HG02763 (cell line): ENCODE measurements around the gene CCDC102A.
A peak's percentile ranks its signal among the peaks of the same experiment; 100 is the strongest.
"Not testable (repeated sequence)": the region's sequence is repeated elsewhere in the genome, so short reads cannot be mapped to it uniquely, and the experiment has no call there.

Experiments used
- ATAC-seq: cut with Tn5 transposase; IDR thresholded peaks from one replicate; pipeline ENCODE4 v1.9.1; 2021; ENCODE audit warnings: mild to moderate bottlenecking, moderate library complexity; ENCODE audit not compliant: unreplicated experiment

CCDC102A gene

DNA sequence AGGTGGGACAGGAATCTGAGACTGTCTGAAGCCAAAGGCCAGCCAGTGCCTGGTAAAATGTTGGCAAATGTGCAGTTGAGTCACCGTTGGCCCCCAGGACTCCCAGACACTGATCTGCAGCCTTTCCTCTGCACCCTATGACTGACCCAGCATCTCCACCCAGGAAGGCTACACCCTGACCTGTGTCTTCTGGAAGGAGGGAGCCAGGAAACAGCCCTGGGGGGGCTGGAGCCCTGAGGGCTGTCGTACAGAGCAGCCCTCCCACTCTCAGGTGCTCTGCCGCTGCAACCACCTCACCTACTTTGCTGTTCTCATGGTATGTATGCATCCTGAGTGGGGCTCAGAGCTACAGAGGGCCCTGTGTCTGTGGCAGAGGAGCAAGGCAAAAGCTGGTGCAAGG, 30.1 kb upstream of the CCDC102A start:
- no peak for ATAC-seq

DNA sequence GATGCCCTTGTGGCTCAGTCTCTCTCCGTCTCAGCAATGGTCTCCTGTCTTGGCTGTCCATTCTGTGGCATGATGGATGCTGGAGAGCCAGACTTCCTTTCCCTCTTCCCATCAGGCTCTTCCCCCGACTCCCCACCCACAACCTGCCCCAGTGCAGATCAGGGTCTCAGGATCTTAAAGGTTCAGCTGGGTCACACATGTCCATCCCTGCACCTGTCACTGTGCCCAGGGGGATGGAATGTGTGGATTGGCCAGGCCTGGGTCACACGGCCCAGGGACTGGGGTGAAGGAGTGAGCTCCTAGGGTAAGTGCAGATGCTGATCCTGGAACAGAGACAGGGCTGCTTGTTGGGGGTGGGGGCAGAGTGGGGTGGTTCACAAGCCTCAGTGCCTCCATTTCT, 29.1 kb upstream of the CCDC102A start:
- ATAC-seq, result no peak

DNA sequence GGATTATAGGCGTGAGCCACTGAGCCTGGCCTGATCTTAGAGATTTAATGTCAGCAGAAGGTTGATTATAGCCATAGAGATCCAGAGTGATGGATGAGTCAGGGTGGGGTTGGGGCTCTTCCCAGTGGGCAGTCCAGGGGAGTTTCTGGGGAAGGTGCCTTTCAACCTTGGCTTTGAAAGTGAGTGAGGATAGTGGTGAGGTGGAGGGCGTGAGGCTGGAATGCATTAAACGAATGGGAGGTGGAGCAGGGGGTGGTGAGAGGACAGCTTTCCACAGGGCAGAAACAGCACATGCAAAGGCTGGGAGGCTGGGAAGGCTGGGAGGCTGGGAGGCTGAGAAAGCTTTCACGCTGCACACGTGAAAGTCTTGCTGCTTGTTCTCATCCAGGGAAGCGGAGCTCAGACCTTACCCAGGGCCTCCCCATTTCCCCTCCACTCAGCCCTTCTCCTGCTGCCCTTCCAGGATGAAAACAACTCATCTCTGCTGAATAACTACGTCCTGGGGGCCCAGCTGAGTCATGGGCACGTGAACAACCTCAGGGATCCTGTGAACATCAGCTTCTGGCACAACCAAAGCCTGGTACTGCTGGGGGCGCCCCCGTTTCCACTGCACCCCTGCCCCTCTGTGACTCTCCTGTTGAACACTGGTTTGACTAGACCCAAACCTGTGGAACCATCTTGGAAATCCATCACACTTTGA, 28.4 kb upstream of the CCDC102A start:
- no peak for ATAC-seq

DNA sequence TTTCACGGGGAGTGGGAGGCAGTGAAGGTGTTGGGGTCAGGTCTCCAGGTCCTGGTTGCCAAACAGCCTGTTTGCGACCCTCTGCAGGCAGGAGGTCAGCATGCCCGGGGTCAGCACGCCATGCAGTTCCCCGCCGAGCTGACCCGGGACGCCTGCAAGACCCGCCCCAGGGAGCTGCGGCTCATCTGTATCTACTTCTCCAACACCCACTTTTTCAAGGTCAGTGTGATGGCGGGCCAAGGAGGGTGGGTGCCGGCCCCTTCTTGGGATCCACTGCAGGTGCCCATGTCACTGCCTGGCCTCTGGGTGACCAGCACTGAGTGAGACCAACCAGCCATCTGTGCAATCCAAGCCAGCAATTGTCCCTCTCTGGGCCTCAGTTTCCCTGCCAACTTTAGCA, 27.4 kb upstream of the CCDC102A start:
- ATAC-seq, result no peak

DNA sequence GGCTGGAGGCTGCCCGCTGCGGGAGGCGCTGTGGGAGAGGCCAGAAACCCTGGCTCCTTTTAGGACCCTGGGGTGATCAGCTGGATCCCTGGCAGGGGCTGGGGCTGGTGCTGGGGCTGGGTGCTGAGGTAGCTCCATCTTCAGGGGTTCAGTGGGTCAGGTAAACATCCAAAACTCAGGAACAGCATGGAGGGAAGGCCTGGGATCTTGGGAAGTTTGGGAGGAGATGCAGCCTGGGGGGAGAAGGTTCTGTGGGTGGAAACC, 27.0 kb upstream of the CCDC102A start:
- ATAC-seq, result no peak

DNA sequence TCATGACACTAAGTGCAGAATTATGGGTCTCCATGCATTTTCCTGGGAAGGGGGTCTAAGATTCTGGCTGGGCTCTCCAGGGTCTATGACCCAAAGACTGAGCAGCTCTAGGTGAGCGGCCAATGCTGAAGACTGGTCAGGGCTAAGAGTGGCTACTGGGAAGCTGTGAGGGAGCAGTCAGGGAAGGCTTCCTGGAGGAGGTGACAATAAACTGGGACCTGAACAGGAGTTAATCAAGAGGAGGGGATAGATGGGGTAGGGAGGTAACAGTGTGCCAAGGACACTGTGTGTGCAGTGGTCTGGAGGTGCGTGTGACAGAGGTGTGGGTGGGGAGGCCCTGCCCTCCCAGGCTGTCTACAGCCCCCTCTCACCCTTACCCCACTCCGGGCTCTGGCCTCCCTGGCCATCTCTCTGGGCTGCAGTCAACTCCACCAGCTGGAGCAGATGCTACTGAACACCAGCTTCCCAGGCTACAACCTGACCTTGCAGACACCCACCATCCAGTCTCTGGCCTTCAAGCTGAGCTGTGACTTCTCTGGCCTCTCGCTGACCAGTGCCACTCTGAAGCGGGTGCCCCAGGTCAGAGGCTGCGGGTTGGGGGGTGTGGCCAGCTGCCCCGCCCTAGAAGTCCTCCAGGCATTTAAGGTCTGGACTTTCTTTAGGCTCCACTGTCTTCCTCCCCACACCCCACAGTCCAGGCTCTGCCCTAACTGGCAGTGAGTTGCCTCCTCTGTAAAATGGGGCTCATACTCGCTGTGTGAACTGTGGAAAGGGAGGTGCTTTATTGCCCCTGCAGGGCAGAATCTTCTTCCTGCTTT, 26.5 kb upstream of the CCDC102A start:
- no peak for ATAC-seq

DNA sequence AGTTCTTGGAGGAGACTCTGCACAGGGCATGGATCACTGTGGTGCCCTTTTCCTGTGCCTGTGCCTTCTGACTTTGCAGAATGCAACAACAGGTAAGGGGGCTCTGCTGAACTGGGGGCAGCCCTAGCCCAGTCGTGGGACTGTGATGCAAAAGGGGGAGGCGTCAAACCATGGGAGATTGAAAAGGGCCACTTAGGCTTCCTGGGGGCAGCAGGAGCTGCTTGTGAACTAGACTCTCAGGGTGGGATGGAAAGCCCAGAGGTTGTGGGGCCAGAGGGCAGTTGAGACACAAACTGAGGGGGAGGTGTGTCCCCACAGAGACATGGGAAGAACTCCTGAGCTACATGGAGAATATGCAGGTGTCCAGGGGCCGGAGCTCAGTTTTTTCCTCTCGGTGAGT, 25.7 kb upstream of the CCDC102A start:
- ATAC-seq, result no peak

DNA sequence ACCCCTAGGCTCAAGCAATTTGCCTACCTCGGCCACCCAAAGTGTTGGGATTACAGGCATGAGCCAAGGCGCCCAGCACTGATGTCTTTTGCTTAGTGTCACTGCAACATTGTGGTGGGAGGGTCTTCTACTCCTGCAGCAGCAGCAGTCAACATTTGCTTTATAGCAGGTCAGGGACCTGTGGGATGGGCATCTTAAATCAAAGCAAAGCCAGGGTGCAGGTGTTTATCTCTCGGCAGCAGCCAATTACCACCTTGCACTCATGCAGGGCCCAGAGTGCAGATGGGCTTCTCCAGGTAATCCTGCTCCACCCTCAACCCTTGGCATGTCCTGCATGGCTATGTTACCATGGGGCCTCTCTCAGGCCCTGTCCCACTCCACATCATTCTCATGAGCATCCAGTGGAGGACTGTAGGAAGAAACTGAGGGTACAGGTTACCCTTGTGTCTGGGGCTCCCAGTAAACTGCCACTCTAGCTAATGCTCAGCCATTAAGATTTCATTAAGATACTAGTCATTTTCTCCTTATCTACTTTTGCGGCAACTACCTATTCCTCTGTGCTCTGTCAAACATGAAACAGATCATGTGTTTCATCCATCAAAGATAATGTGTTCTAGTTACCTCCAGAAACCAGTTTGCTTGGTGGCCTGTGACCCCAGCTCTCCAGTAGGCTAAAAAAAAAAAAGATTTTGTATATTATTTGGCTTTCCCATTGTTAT, 22.9 kb upstream of the CCDC102A start:
- no peak for ATAC-seq

DNA sequence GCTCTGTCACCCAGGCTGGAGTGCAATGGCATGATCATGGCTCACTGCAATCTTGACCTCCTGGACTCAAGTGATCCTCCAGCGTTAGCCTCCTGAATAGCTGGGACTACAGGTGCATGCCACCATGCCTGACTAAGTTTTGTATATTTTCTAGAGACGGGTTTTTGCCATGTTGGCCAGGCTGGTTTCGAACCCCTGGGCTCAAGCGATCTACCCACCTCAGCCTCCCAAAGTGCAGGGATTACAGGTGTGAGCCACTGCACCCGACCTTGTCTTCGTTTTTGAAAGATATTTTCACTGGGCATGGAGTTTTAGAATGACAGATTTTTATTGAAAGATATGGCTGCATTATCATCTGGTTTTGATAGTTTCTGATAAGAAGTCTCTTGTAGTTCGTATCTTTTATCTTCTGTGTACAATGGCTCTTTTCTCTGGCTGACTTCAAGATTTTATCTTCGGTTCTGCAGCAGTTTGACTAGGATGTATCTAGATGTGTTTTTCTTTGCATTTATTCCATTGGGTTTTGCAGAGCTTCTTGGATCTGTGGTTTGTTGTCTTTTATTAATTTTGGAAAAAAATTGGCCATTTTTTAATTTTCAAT, 20.7 kb upstream of the CCDC102A start:
- no peak for ATAC-seq

DNA sequence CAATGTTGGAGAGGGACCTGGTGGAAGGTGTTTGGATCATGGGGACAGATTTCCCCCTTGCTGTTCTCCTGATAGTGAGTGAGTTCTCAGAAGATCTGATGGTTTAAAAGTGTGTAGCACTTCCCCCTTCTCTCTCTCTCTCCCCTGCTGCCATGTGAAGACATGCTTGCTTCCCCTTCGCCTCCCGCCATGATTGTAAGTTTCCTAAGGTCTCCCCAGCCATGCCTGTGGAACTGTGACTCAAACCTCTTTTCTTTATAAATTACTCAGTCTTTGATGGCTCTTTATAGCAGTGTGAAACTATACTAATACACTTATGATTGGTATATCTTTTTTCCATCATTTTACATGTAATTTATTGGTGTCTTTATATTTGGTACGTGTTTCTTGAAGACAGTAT, 19.5 kb upstream of the CCDC102A start:
- ATAC-seq, result no peak

DNA sequence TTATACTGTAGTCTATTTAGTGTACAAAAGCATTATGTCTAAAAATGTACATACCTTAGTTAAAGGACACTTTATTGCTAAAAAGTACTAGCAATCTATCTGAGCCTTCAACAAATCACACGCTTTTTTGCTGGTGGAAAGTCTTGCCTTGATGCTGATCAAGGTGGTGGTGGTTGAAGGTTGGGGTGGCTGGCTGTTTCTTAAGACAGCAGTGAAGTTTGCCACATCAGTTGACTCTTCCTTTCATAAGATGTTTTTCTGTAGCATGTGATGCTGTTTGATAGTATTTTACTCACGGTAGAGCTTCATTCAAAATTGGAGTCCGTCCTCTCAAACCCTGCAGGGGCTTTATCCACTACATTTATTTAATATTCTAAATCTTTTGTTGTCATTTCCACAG, 14.7 kb upstream of the CCDC102A start:
- no peak for ATAC-seq

DNA sequence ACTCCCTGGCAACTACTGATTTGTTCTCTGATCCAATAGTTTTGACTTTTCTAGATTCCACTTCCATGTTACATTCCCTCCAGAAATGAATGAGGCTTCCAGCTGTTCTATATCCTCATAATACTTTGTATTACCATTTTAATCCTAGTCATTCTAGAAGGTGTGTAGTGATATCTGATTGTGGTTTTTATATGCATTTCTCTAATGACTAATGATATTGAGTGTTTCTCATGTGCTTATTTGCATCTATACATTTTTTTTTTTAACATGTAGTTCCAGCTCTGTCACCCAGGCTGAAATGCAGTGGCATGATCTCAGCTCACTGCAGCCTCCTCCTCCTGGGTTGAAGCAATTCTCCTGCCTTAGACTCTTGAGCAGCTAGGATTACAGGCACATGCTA, 13.4 kb upstream of the CCDC102A start:
- no peak for ATAC-seq

DNA sequence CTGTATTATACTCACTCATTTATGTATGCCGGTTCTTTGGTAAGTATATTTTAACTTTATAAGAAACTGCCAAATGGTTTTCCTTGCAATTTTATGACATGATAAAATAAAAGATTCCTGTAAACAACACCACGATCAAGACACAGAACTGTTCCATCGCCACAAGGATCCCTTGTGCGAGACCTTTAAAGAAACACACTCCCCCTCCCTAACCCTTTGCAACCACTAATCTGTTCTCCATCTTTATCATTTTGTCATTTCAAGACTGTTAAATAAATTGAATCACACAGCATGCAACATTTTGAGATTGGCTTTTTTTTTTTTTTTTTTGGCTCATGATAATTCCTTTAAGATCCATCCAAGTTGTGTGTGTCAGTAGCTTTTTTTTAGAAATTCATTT, 12.0 kb upstream of the CCDC102A start:
- no peak for ATAC-seq

DNA sequence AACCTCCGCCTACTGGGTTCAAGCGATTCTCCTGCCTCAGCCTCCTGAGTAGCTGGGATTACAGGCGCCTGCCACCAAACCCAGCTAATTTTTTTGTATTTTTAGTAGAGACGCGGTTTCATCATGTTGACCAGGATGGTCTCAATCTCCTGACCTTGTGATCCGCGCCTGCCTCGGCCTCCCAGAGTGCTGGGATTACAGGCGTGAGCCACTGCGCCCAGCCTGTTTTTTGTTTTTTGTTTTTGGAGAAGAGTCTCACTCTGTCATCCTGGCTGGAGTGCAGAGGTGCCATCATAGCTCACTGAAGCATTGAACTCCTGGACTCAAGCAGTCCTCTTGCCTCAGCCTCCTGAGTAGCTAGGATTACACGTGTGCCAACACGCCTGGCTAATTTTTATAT, 11.2 kb upstream of the CCDC102A start:
- not testable (repeated sequence) for ATAC-seq

DNA sequence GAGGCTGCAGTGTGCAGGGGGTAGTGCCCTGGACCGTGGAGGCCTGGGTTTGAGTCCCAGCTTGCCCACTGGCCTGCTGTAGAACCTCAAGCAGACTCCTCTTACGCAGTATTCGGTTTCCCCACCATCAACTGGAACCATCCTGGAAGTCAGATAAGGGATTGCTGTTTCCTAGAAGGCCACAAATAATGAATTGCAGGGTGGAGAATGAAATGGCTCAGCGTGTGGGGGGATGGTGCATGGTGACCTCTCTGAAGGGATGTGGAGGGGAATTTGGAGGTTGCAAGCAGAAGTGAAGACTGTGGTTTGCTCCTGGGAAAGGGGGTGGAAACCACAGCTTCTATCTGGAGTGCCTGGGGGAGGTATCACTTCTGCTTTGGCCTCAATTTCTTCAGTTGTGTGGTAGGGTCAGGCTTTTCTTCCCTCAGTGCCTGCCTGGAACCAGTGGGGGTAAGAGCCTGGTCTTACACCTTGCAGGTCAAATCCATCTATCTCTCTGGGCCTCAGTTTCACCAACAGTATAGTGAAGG, 7.8 kb upstream of the CCDC102A start:
- peak; percentile 81 for ATAC-seq

DNA sequence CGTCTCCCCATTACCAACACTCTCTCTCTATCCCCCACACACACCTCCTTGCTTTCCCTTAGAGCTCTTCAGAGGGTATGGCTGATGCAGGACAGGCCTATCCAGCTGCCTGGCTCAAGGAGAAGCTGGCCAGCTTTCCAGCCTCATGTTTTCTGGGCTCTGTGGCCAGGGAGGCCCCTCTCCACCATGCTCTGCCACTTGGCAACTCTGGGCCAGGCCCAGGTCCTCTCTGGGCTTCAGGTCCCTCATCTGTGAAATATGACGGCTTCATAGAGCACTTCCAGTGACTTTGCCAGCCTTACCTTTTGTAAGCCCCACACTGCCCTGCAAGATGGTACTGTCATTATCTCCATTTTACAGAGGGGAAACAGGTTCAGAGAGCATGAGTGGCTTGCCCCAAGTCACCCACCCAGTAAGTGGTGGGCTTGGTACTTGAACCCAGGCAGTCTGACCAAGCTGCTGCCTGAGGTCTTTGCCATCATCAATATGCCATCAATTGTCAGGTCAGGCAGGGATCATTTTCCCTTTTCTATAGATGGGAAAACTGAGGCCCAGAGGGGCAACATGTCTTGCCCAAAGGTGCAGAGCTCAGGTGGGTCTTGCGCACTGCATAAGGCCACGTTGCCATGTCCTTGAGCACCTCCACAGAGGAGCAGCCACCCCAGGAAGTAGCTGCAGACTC, 5.5 kb upstream of the CCDC102A start:
- no peak for ATAC-seq

DNA sequence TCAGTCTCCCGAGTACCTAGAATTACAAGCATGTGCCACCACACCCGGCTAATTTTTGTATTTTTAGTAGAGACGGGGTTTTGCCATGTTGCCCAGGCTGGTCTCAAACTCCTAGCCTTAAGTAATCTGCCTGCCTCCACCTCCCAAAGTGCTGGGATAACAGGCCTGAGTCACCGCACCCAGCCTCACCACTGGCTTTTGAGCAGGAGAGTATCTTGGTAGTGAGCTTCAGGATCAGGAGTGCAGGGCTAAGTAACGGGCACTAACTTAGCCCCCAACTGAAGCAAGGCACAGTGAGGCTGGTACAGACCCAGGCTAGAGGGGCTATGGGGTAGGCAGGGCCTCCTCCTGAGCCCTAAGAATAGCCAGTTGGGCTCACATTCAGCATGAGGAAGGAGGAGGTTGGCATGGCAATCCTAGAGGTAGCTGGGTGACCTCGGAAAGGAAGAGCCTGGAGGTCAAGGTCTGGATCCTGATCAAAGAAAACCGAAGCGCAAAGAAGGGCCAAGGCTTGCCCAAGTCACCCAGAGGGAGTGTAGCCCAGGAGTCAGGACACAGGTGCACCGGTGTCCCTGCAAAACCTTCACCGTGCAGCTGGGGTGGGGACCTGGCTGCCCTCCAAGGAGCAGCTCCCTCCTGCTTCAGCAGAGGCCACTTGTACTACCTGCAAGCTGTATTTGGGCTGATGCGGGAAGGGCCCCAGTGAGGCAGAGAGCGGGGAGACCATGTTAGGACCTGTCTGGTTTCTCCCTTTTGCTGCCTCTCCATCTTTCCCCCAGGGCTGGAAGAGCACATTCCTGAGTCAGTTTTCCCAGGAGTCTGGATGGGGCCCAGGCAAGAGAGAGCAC, 4.8 kb upstream of the CCDC102A start:
- ATAC-seq, result no peak

DNA sequence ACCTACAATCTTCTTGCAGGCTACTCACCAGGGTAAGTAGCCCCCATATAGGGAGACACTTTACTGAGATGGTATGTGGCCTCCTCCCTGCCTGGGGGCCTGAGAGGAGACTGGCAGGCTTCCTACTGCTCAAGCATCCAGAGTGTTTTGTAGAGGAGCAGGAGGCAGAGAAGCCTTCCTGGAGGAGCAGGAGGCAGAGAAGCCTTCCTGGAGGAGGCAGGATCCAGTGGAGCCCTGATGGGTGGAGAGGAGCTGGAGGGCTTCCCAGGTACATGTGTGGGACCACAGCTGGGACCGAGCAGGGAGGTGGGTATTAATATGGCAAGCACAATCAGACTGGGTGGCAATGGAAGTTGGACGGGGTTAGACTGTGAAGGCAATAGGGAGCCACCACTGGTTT, 4.0 kb upstream of the CCDC102A start:
- ATAC-seq, result no peak

DNA sequence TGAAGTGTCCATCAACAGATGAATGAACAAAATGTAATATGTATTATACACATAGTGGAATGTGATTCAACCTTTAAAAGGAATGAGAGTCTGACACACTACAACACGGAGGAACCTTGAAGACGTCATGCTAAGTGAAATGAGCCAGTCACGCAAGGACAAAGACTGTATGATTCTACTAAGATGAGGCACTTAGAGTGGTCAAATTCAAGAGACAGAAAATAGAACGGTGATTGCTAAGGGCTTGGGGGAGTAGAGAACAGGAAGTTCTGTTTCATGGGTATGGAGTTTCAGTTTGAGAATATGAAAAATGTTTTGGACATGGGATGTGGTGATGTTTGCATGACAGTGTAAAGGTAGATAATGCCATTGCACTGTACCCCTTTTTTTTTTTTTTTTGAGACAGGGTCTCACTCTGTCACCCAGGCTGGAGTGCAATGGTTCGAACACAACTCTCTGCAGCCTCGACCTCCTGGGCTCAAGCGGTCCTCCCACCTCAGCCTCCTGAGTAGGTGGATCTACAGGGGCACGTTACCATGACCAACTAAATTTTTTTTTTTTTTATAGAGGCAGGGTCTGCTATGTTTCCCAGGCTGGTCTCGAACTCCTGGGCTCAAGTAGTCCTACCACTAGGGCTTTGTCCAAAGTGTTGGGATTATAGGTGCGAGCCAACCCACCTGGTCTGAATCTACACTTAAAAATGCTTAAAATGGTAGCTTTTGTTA, 2.9 kb upstream of the CCDC102A start:
- peak; percentile 41 for ATAC-seq
